ENCODE results near the gene C12orf50.

Gene C12orf50

DNA sequence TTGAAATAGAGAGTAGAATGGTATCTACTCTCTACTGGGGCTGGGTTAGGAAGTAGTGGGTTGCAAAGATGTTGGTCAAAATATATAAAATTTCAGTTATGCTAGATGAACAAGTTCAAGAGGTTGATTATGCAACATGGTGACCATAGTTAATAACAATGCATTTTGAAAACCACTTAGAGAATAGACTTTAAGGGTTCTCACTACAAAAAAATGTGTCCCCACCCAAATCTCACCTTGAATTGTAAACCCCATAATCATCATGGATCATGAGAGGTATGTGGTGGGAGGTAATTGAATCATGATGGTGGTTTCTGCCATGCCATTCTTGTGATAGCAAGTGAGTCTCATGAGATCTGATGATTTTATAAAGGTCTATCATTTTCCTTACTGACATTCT, 94.0 kb downstream of the C12orf50 start:
- Histone ChIP-seq H3K79me2 (ENCODE audit: insufficient read depth, low read length) (no peaks in the 10 kb centered on the region), H3K27me3 (ENCODE audit: insufficient read depth, low read length) (no peaks in the 10 kb centered on the region), H3K27ac (ENCODE audit: low read depth, low read length, poor library complexity, severe bottlenecking) (no peak overlapping the region), H3K36me3 (ENCODE audit: insufficient read depth, low read length) (no peaks in the 10 kb centered on the region), H4K20me1 (ENCODE audit: insufficient read depth, low read length) (no peaks in the 10 kb centered on the region), H3K9ac (ENCODE audit: low read length) (no peak overlapping the region), H3K9me3 (ENCODE audit: low read length) (no peaks in the 10 kb centered on the region), H3K4me3 (ENCODE audit: low read depth, low read length, poor library complexity, severe bottlenecking) (no peak overlapping the region), H3K4me1 (ENCODE audit: insufficient read depth, low read length, severe bottlenecking) (no peaks in the 10 kb centered on the region), H3F3A (ENCODE audit: insufficient read depth, low read length) (no peaks in the 10 kb centered on the region), H2AFZ (ENCODE audit: low read length) (no peak overlapping the region), H3K9me2 (ENCODE audit: low read depth, low read length) (no peaks in the 10 kb centered on the region), H3K4me2 (ENCODE audit: low read length) (no peak overlapping the region)
- TF ChIP-seq EZH2 (IDR thresholded peaks at IDR 0.05; ENCODE audit: borderline replicate concordance, low read length), result no peak
- TF ChIP-seq, protein P1, sequence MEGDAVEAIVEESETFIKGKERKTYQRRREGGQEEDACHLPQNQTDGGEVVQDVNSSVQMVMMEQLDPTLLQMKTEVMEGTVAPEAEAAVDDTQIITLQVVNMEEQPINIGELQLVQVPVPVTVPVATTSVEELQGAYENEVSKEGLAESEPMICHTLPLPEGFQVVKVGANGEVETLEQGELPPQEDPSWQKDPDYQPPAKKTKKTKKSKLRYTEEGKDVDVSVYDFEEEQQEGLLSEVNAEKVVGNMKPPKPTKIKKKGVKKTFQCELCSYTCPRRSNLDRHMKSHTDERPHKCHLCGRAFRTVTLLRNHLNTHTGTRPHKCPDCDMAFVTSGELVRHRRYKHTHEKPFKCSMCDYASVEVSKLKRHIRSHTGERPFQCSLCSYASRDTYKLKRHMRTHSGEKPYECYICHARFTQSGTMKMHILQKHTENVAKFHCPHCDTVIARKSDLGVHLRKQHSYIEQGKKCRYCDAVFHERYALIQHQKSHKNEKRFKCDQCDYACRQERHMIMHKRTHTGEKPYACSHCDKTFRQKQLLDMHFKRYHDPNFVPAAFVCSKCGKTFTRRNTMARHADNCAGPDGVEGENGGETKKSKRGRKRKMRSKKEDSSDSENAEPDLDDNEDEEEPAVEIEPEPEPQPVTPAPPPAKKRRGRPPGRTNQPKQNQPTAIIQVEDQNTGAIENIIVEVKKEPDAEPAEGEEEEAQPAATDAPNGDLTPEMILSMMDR (IDR thresholded peaks at IDR 0.05; ENCODE audit: low read length), result no peak

- Histone ChIP-seq H3K27me3 (ENCODE audit: insufficient read depth, low read length) (no peaks in the 10 kb centered on the region), H3K4me3 (ENCODE audit: low read depth, low read length, poor library complexity, severe bottlenecking) (no peak overlapping the region), H3K9me2 (ENCODE audit: low read depth, low read length) (no peaks in the 10 kb centered on the region), H3K79me2 (ENCODE audit: insufficient read depth, low read length) (no peaks in the 10 kb centered on the region), H3K4me2 (ENCODE audit: low read length) (no peak overlapping the region), H3K9me3 (ENCODE audit: low read length) (no peaks in the 10 kb centered on the region), H3K9ac (ENCODE audit: low read length) (no peak overlapping the region), H3K36me3 (ENCODE audit: insufficient read depth, low read length) (no peaks in the 10 kb centered on the region), H2AFZ (ENCODE audit: low read length) (no peak overlapping the region), H3K4me1 (ENCODE audit: insufficient read depth, low read length, severe bottlenecking) (no peaks in the 10 kb centered on the region), H3K27ac (ENCODE audit: low read depth, low read length, poor library complexity, severe bottlenecking) (no peak overlapping the region), H4K20me1 (ENCODE audit: insufficient read depth, low read length) (no peaks in the 10 kb centered on the region), H3F3A (ENCODE audit: insufficient read depth, low read length) (no peaks in the 10 kb centered on the region)
- no peak for TF ChIP-seq EZH2 (IDR thresholded peaks at IDR 0.05; ENCODE audit: borderline replicate concordance, low read length)
- TF ChIP-seq, protein P1 (IDR thresholded peaks at IDR 0.05; ENCODE audit: low read length), result no peak
These were observed 95.2 kb downstream of the C12orf50 start for GRCh38 chr12:87933991-87934390.

DNA sequence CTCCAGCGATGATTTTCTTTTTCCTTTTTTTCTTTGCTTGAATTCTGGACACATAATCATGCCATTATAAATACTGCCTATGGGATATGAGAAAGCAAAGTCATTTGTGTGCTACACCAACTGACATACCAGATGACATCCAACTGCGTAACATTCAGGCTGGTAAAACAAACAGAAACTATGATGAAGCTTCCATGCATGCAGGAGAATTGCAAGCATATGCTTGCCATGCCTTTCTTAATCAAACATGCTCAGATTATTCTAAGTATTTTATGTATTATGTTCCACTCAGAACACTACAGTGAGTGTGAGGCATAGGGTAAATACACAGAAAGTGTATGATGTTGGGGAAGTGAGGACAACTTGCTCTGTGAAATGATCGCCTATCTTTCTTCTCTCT, 97.4 kb downstream of the C12orf50 start:
- TF ChIP-seq, protein P1 (IDR thresholded peaks at IDR 0.05; ENCODE audit: low read length), result no peak
- no peak for TF ChIP-seq EZH2 (IDR thresholded peaks at IDR 0.05; ENCODE audit: borderline replicate concordance, low read length)
- Histone ChIP-seq H2AFZ (ENCODE audit: low read length) (no peak overlapping the region), H3K27me3 (ENCODE audit: insufficient read depth, low read length) (no peaks in the 10 kb centered on the region), H3K27ac (ENCODE audit: low read depth, low read length, poor library complexity, severe bottlenecking) (no peak overlapping the region), H3K4me1 (ENCODE audit: insufficient read depth, low read length, severe bottlenecking) (no peaks in the 10 kb centered on the region), H3K9me2 (ENCODE audit: low read depth, low read length) (no peaks in the 10 kb centered on the region), H3K9ac (ENCODE audit: low read length) (no peak overlapping the region), H4K20me1 (ENCODE audit: insufficient read depth, low read length) (no peaks in the 10 kb centered on the region), H3F3A (ENCODE audit: insufficient read depth, low read length) (no peaks in the 10 kb centered on the region), H3K4me3 (ENCODE audit: low read depth, low read length, poor library complexity, severe bottlenecking) (no peak overlapping the region), H3K4me2 (ENCODE audit: low read length) (no peak overlapping the region), H3K9me3 (ENCODE audit: low read length) (no peaks in the 10 kb centered on the region), H3K79me2 (ENCODE audit: insufficient read depth, low read length) (no peaks in the 10 kb centered on the region), H3K36me3 (ENCODE audit: insufficient read depth, low read length) (no peaks in the 10 kb centered on the region)
